GM12874 (cell line): ENCODE results near the gene RAET1L.

Experiments
- CTCF ChIP-seq: IDR thresholded peaks from 2 replicates; pipeline ENCODE4 v1.5.1; 2011; ENCODE audit warnings: low read depth, mild to moderate bottlenecking, control low read depth, low read length, moderate library complexity; ENCODE audit not compliant: insufficient read depth

The RAET1L gene

DNA sequence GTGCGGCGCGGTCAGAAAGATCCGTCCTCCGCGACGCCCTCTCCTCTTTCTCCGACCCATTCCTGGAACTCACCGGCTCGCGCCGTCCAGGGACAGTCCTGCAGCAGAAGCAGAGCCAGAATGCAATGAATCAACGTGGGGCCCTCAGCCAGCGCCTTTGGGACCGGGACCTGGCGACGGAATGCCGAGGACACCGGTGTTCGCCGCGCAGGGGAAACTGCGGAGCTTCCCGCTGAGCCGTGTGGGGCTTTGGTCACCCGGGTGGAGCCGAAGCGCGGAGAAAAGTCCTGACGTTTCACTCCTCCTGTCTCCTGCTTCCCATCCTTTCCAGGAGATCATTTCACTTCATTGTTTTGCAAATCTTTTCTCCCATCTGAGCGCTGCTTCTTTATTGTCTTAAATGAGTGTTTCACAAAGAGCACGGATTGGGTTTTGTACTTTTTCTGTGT lies 35.1 kb downstream of the RAET1L start:
- TF ChIP-seq CTCF = no peak

GRCh38 chr6:149988550-149989346 lies 36.6 kb downstream of the RAET1L start:
- TF ChIP-seq CTCF = no peak

GRCh38 chr6:149987602-149988107 lies 37.7 kb downstream of the RAET1L start:
- TF ChIP-seq CTCF = no peak

DNA sequence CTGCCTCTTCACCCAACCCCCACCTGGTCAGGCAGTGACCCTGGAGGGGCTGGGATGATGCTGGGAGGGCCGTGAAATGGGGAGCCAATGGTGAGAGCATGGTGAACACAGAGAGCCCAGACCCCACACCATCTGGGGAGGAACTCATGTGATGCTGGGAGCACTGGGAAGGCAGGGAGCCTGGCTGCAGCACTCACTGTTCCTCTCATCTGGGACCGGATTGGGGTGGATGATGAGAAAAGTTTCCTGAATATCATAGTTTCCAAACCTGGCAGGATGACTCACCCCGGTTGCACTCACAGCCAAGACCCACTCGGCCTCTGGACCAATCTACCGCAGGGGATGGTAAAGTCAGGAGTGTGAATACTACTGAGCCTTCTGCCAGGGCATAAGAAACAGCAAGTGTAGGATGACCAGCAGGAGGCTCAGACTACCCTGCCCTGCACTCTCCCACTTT lies 39.8 kb downstream of the RAET1L start:
- TF ChIP-seq CTCF = no peak

- no peak for TF ChIP-seq CTCF
Observed at GRCh38 chr6:149984773-149985172, 40.6 kb downstream of the RAET1L start.

GRCh38 chr6:149983145-149983544 lies 42.2 kb downstream of the RAET1L start:
- no peak for TF ChIP-seq CTCF

DNA sequence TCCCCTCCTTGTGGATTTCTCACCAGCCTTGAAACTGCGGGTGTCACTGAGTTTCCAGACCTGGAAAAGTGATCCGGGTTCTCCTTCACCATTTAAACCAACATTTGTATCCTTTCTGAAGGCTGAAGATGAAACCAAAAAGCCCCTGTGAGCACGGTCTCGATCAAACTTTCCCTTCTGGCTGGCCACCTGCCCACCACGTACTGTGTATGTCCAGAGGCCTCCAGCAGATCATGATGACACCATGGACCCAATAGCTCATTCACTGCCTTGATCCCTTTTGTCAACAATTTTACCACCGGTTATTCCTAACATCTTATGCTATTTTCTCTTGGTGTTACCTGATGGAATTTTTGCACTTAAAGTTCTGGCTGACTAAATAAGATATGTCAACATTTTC lies 46.0 kb downstream of the RAET1L start:
- TF ChIP-seq CTCF = no peak
